Measurements from ENCODE around the gene FBH1.

GRCh38 chr10:5963591-5963990, 73.5 kb downstream of the FBH1 start:
- TF ChIP-seq CTCF (IDR thresholded peaks at IDR 0.05) (no peak), POLR2A (IDR thresholded peaks at IDR 0.05) (no peak)
